Choroid plexus epithelial cell (primary cell): ENCODE results near the gene KCNG2.

Source experiments
- DNase-seq: peaks from one replicate; pipeline ENCODE4 v3.0.0-alpha.2; 2010; ENCODE audit warnings: low read depth
- H3K4me3 ChIP-seq: 2 replicates; pipeline ENCODE4 v1.5.1; 2011; ENCODE audit warnings: low read depth, mild to moderate bottlenecking, control low read depth, low read length, moderate library complexity
- TF ChIP-seq, protein P1 (sequence below): conservative IDR thresholded peaks from 2 replicates; pipeline ENCODE4 v1.5.1; 2011; ENCODE audit warnings: low read depth, mild to moderate bottlenecking, control low read depth, inconsistent platforms, low read length, moderate library complexity

The KCNG2 gene

DNA sequence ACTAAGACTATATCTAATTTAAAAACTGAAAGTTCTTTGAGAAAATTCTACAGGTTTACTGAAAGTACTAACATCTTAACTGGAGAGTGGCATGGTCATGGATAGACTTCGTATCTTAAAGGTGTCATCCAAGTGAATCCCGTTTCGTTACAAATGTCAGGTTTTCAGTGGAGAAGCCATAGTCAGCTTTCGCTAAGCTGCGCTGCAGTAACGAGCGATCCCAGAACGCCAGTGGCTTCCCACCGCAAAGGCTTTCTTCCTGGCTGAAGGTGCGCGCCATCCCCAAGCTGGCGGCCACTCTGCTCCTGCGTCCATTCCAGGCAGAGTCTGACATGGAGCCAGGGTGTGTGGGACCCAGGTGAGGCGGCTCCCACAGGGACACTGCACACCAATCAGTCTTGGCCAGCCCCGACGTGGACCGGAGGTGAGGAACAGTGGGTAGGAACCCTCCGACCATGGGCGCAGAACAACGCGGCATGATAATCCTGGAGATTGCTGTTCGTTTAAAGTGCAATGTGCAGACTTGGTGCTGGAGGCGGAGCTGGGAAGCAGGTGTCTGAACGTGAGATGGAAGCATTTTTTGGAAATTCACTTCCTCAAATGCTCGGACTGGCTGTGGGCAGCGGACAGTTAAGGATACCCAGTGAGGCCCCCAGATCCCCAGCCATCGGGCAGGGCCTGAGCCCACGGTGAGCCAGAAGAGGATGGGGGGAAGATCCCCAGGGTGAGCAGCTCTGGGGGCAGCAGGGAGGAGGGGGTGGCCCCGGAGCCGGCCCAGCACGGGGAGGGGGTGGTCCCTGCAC lies 27.8 kb upstream of the KCNG2 start:
- TF ChIP-seq, protein P1, sequence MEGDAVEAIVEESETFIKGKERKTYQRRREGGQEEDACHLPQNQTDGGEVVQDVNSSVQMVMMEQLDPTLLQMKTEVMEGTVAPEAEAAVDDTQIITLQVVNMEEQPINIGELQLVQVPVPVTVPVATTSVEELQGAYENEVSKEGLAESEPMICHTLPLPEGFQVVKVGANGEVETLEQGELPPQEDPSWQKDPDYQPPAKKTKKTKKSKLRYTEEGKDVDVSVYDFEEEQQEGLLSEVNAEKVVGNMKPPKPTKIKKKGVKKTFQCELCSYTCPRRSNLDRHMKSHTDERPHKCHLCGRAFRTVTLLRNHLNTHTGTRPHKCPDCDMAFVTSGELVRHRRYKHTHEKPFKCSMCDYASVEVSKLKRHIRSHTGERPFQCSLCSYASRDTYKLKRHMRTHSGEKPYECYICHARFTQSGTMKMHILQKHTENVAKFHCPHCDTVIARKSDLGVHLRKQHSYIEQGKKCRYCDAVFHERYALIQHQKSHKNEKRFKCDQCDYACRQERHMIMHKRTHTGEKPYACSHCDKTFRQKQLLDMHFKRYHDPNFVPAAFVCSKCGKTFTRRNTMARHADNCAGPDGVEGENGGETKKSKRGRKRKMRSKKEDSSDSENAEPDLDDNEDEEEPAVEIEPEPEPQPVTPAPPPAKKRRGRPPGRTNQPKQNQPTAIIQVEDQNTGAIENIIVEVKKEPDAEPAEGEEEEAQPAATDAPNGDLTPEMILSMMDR: no peak
- H3K4me3 ChIP-seq: no peak overlapping the region
- no peak for DNase-seq

DNA sequence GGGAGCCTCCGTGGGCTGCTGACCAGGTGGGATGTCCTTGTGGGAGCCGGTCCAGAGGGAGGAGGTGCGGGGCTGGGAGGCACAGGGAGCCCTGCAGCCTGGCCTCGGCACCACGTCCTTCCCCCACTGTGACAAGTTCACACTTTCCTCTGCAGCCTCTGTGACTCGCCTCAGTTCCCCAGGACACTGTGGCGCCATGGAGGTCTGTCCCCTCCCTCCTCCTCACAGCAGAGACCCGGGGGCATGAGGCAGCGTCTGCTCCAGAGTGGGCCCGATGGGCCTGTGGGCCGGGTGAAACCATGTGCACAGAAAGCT lies 27.3 kb upstream of the KCNG2 start:
- TF ChIP-seq, protein P1: no peak
- H3K4me3 ChIP-seq: no peak overlapping the region
- DNase-seq: no peak

- TF ChIP-seq, protein P1: no peak
- no peak for DNase-seq
- H3K4me3 ChIP-seq: no peak overlapping the region
Measured at GRCh38 chr18:79770826-79771225, 26.9 kb upstream of the KCNG2 start.

- TF ChIP-seq, protein P1: no peak
- DNase-seq: no peak
Measured at GRCh38 chr18:79771446-79772107, 26.2 kb upstream of the KCNG2 start.

GRCh38 chr18:79772108-79772864 lies 25.5 kb upstream of the KCNG2 start:
- no peak for DNase-seq
- TF ChIP-seq, protein P1: no peak

More at GRCh38 chr18:79771446-79772107, 26.2 kb upstream of the KCNG2 start:
- no peak overlapping the region for H3K4me3 ChIP-seq

DNA sequence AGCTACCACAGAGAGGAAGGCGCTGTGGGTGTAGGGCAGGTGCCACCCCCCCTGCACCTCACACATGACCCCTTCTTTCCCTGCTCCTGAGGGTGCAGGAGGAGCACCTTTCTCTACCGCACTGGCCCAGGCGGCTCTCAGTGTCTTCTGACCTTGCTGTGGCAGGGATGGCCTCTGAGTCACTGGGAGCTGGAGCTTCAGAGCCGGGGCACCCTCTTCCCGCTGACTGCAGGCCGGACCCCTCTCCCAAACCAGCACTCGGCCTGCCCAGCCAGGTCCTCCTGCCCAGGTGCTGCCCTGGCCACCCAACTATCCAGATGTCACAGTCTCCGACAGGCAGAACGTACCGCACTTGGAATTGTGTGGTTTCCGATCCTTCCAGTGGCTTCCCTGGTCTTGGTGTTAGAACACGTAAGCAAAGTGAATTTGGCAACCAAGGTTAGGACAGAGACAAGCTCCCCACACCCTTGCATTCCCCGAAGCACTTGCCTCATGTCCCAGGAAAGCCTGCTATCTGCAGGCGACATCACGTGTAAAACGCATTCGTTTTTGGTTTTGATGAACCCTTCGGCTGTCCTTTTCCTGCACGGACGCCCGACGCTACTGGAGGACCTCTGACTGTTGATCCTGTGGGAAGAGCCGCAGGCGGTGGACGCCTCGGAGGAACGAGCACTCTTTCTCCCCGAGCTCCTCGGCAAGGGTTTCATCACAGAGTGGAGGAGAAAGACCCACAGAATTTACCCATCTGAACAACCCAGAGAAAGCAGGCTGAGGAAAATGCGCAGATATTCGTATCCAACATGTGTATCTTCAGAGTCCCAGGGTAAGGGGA lies 24.7 kb upstream of the KCNG2 start:
- DNase-seq: no peak
- TF ChIP-seq, protein P1: no peak
- no peak overlapping the region for H3K4me3 ChIP-seq

More at GRCh38 chr18:79772108-79772864, 25.5 kb upstream of the KCNG2 start:
- no peak overlapping the region for H3K4me3 ChIP-seq
